NCI-H2029 treated with DMSO at 0.1 percent for 48 hours (cell line): ENCODE results near the gene TIMP4.
A peak's percentile ranks its signal among the peaks of the same experiment; 100 is the strongest.

Source experiments
- DNase-seq: peaks from one replicate; lab custom pipeline; 2025; lab: John Stamatoyannopoulos, UW

TIMP4 gene

DNA sequence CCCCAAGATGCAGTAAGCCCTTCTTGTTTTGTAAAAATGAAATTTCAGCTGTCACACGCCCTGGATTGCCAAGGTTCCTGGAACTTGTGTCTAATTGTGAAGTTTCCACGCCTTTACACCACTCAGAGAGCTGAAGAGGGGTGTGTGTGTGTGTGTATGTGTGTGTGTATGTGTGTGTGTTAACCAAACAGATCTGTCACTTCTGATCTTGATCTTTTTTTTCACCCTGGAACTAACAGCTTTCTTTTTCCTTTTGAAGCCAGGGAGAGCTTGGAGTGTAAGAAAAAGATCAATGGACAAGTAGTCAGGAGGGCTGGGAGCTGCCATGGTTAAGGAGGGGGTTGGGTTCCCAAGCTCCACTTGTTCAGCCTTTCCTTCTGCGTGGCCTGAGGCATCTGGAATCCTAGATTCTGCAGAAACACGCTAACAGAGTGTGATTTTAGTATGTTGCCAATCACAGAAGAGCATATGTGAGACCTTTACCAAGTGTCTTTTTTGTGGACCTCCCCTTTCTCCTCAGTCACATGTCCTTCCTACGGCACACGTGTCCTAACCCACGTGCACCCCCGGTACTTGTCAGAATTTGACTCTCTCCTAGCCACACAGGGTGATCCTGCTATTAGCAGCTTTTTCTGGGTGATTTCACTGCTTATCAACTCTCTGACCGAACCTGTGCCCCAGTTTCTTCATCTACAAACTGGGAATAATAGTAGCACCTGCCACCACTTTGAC, 11.5 kb downstream of the TIMP4 start:
- DNase-seq = no peak

GRCh38 chr3:12143949-12144504, 14.7 kb downstream of the TIMP4 start:
- no peak for DNase-seq

DNA sequence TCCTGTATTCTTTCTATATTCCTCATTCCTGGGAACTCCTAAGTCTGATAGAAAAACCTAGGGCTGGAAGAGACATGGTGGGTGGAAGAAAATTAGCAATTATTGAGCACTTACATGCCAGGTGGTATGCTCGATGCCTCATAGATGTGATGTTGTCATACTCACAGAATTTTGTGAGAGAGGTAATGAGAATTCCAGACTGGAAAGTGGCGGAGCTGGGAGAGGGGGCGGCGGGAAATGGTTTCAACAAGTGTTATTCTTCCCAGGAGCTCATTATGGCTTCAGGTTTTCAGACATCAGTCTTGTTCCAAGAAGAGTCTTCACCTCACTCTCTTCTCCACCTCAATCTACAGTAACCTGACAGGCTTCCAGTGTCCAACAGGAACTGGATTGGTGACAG, 16.2 kb downstream of the TIMP4 start:
- no peak for DNase-seq

GRCh38 chr3:12141350-12141749, 17.4 kb downstream of the TIMP4 start:
- DNase-seq = no peak

GRCh38 chr3:12139111-12139511, 19.6 kb downstream of the TIMP4 start:
- no peak for DNase-seq

- no peak for DNase-seq
Measured at GRCh38 chr3:12138044-12138443, 20.7 kb downstream of the TIMP4 start.

- DNase-seq = no peak
Measured at GRCh38 chr3:12136371-12136770, 22.3 kb downstream of the TIMP4 start.

DNA sequence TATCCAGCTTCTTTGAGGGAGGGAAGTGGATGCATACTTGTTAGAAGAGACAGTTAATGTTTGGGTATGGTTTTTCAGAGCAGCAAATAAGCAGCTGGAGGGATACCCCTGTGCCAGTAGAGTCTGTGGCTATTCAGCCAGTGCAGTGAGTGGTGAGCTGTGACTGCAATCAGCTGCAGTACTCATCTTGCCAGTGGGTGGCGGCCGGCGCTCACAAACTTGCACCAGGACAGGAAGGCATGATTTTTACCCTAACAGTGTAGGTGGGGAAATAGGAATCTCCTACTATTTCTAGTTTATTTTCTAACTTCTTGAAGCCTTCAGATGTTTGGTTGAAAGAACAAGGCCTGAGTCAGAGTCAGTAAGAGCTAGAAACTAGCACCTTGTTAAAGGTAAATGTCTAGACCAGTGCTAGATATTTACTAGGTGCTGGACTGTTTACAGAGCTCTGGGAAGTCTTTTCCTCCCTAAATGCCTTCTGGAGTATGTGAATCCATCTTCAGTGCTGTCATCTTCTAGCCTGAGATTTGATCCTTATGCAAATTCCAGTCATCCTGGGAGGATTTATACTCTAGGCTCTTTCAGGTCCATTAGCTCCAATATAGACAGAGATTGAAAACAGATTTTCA, 23.6 kb downstream of the TIMP4 start:
- peak; percentile 9 for DNase-seq

DNA sequence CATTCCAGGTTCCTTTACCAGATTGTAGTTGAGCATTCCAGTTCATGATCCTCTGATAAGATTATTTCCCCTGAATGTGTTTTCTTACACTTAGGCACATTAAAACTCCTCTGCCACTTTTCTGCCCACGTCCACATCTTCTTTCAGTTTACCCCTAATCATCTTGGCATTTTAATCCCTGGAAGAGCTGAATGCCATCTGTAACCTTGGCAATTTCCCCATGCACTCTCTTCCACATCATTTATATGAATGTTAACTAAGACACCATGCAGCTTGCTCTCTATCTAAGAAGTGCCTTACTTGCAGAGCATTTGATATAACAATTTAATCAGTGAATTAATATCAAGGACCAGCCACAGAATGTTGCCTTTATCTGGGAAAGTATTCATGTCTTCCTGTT, 25.8 kb downstream of the TIMP4 start:
- DNase-seq = no peak

DNA sequence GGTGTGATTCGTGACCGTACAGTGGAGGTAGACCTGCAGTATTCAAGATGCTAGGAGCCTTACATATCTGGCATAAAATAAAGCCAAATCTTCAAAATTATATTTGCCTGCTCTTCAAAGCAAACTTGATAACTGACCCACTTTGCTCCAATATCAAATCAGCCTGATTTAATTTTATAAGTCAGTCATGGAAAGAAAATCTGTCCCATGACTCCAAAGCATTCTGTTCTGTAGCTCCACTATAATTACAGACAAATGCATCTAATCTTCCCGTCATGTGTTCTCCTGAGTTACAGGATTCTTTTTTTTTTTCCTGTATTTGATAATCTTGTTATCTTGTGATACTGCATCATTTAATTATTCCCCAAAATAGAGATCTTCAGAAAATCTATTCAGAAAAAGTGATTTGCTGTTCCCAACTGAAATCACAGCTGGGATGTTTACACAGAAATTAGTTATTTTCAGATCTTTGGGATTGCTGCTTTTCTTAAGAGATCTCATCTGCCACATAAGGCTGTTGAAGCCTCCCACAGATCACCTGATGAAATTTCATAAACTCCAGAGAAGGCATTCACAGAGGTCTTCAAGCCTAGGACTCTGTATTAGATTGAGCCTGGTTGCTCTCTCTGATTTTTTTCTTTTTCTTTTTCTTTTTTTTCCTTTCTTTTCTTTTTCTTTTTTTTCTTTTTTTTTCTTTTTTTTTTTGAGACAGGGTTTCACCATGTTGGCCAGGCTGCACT, 27.2 kb downstream of the TIMP4 start:
- no peak for DNase-seq

- DNase-seq = no peak
Measured at GRCh38 chr3:12127391-12127790, 31.3 kb downstream of the TIMP4 start.

DNA sequence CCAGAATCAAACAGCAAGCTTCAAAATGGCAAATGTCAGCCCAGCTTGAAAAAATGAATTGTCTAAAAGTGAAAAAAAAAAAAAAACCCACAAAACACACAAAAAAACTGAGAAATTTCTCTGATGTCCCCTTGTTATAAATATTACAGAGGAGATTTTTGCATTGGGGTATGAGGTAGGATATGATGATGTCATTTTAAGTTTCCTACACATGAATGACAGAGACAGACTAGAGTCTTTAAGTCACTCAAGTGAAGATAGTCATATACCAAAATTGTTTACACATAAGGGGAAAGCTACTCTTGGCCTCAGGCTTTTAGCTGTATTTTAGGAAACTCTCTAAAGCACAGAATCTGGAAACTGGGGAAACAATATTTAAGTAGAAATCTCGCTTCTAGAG, 32.9 kb downstream of the TIMP4 start:
- DNase-seq = no peak

- DNase-seq = no peak
Measured at GRCh38 chr3:12121466-12121865, 37.2 kb downstream of the TIMP4 start.

DNA sequence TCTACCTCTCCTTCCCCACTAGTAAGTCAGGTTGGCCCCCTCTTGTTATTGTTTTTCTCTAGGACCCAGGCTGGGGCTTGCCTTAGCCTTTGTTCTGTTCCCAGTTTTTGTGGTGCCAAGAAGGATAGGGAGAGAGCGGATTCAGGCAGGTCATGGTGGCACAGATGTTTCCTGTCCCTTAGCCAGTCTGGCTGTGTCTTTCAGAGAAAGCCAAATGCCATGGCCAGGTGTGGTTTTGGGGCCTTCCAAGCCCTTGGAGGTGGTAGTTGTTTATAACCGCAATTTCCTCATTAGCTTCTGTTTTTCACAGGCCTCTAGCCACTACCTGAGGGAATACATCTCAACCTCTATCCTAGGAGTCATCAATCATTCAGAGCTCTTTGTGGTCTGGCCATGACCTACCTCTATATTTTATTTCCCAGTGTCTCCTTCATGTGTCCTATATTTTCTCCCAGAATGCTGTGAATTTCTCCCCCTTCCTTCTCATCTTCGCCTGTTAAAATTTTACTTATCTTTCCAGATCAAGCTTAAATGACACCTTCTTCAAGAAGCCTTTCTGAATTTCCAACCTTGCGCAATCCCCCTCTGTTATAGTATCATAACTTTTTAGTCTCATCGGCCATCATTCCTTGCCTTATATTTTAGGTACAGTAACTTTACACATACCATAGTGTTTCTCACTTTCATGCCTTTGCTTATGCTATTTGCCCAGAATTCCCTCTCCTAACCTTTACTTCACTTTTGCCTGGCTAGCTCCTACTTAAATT, 38.2 kb downstream of the TIMP4 start:
- DNase-seq = no peak

DNA sequence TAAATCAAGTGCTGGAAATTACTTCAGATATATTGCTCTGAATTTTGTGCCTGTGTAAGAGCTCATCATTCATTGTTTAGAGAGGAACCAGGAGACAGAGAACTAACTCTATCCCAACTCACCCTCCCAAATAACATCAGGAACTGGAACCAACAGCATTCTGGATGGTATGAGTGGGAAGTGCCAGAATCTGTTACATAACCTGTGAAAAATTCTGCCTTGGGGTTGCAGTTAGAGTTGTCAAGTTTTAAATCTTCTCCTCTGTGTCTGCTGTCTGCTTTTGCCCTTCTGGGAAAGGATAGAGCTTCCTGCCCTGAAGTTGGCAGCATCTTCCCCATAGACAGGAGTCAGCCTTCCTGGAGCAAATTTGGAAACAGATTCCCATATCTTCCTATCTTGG, 41.2 kb downstream of the TIMP4 start:
- DNase-seq = no peak

DNA sequence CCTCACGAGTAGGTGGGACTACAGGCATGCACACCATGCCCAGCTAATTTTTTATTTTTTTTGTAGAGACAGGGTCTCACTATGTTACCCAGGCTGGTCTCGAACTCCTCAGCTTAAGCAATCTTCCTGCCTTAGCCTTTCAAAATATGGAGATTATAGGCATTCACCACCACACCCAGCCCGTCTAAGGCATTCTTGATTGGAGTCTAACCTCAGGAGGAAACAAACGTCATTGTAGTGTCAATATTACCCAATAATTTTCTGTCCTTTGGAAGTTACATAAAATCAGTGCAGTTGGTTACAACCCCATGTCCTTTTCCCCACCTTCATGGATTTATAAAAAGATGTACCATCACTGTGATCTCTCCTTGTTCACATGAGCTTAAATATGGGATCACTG, 41.8 kb downstream of the TIMP4 start:
- DNase-seq = no peak

DNA sequence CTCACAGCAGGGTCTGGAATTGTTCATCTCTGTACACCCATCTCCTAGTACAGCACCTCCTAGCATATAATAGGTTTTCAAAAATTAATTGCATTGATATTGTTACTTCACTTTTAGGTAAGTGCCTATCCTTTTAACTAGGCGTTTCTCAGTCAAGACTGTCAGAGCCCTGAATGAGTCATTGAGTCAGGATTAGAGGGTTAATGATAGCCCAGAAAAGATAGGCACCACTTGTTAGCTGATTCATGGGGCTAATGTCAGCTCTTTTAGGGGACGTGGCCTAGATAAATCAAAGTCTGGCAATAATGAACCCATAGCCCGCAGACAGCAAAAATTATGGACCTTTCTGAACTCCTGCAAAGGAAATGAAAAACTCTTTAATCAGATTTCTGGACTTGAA, 42.9 kb downstream of the TIMP4 start:
- no peak for DNase-seq

DNA sequence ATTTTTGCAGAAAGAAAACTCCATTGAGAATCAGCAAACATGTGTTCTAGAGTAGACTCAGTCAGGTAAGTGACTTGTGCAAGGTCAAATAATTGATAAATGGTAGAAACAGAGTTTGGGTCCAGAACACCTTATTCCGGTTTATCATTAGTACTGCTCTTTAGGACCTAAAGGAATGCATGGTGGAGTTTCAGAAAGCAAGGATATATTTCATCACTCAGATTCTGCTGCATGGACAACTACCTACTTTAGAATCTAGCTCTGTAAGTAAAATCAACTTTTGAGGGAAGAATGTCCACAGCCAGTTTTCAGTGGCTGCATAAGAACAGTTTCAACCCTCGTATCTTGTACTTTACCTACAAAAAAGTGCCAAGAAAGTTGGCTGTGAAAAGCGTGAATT, 43.6 kb downstream of the TIMP4 start:
- DNase-seq = no peak

GRCh38 chr3:12114251-12114650, 44.5 kb downstream of the TIMP4 start:
- no peak for DNase-seq

GRCh38 chr3:12107071-12107713, 51.5 kb downstream of the TIMP4 start:
- no peak for DNase-seq
